GM21515 (cell line): ENCODE results near the gene VEGFA.

Source experiments
- ATAC-seq: cut with Tn5 transposase; IDR thresholded peaks from one replicate; pipeline ENCODE4 v1.9.1; 2021; ENCODE audit not compliant: unreplicated experiment

Gene VEGFA

DNA sequence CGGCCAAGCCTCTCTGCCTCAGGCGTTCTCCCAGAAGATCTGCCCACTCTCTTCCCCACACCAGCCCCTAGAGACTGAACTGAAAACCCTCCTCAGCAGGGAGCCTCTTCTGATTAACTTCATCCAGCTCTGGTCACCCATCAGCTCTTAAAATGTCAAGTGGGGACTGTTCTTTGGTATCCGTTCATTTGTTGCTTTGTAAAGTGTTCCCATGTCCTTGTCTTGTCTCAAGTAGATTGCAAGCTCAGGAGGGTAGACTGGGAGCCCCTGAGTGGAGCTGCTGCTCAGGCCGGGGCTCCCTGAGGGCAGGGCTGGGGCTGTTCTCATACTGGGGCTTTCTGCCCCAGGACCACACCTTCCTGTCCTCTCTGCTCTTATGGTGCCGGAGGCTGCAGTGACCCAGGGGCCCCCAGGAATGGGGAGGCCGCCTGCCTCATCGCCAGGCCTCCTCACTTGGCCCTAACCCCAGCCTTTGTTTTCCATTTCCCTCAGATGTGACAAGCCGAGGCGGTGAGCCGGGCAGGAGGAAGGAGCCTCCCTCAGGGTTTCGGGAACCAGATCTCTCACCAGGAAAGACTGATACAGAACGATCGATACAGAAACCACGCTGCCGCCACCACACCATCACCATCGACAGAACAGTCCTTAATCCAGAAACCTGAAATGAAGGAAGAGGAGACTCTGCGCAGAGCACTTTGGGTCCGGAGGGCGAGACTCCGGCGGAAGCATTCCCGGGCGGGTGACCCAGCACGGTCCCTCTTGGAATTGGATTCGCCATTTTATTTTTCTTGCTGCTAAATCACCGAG lies 14.2 kb downstream of the VEGFA start:
- no peak for ATAC-seq

DNA sequence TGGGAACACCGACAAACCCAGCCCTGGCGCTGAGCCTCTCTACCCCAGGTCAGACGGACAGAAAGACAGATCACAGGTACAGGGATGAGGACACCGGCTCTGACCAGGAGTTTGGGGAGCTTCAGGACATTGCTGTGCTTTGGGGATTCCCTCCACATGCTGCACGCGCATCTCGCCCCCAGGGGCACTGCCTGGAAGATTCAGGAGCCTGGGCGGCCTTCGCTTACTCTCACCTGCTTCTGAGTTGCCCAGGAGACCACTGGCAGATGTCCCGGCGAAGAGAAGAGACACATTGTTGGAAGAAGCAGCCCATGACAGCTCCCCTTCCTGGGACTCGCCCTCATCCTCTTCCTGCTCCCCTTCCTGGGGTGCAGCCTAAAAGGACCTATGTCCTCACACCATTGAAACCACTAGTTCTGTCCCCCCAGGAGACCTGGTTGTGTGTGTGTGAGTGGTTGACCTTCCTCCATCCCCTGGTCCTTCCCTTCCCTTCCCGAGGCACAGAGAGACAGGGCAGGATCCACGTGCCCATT lies 15.3 kb downstream of the VEGFA start:
- no peak for ATAC-seq

DNA sequence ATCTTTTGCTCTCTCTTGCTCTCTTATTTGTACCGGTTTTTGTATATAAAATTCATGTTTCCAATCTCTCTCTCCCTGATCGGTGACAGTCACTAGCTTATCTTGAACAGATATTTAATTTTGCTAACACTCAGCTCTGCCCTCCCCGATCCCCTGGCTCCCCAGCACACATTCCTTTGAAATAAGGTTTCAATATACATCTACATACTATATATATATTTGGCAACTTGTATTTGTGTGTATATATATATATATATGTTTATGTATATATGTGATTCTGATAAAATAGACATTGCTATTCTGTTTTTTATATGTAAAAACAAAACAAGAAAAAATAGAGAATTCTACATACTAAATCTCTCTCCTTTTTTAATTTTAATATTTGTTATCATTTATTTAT lies 15.9 kb downstream of the VEGFA start:
- ATAC-seq = no peak

DNA sequence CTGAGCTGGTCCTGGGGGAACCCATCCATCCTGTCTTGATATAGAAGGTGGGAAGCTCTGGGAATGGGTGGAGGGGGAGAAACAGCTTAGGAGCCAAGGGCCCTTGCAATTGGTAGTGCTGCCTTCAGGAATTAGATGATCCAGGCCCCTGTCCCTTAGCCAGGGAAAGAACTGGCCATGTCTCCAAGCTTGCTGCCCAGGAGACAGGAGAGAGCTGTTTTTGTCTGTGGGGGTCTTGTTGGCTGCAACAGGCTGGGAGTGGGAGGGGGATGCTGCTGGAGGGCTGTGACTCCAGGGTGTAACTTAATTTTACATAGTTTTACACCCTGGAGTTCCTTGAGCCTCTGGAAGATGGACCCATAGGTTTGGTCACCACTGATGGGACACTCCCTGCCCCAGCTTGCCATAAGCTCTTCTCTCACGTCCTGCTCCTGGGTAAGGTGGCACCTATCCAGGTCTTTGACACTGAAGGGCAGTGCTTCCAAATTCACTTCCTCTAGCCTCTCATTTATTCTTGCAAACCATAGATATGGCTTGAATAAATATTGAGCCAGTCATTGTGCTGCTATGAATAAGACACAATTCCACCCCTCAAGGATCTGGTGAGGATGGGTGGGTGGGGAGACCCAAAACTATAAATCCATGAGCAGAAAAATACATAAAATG lies 16.8 kb downstream of the VEGFA start:
- no peak for ATAC-seq

DNA sequence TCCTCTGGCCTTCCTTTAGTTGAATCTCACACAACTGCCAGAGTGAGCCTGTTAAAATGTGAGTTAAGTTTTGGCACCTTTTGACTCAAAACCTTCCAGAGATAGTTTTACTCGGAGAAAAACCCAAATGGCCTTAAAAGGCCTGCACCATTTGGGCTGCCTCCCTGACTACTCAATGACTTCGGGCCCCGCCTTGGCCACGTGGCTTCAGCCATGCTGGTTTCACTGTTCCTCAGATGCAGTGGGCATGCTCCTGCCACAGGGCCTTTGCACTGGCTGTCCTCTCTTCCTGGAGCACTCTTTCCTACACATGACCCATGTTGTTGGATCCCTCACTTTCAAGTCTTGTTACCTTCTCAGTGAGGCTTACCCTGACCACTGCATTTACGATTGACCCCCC lies 18.3 kb downstream of the VEGFA start:
- ATAC-seq = no peak

DNA sequence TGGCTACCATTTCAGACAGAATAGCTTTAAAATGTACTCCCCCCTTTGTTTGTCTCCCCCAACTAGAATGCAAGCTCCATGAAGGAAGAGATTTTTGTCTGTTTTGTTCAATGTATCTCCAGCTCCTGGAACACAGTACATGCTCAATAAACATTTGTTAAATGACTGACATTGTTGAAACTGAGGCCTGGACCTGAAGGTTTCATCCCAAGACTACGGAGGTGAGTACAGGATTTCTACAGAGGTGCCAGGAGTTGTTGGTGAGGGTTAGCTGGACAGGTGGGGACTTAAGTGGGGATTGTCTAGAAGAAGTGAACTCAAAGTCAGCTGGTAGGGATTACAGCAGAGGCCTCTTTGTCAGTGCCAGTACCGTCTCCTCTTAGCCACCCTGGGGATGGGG lies 19.4 kb downstream of the VEGFA start:
- no peak for ATAC-seq

DNA sequence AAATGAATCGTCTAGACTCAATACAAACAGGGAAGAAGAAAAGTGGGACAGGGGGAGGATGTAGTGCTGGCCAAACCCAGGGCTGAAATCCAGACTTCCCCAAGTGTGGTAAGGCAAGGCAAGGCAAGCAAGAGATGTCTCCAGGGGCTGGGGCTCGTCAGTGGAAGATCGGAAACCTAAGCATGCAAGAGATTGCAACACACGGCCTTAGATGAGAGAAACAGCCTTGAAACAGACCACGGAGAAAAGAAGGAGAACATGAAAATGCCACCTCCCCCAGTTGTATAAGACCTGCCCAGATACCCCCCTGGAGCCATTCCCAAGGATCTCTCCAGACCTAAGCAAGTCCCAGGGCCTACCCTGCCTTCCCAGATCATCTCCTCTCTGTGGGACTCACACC lies 20.0 kb downstream of the VEGFA start:
- ATAC-seq = no peak

DNA sequence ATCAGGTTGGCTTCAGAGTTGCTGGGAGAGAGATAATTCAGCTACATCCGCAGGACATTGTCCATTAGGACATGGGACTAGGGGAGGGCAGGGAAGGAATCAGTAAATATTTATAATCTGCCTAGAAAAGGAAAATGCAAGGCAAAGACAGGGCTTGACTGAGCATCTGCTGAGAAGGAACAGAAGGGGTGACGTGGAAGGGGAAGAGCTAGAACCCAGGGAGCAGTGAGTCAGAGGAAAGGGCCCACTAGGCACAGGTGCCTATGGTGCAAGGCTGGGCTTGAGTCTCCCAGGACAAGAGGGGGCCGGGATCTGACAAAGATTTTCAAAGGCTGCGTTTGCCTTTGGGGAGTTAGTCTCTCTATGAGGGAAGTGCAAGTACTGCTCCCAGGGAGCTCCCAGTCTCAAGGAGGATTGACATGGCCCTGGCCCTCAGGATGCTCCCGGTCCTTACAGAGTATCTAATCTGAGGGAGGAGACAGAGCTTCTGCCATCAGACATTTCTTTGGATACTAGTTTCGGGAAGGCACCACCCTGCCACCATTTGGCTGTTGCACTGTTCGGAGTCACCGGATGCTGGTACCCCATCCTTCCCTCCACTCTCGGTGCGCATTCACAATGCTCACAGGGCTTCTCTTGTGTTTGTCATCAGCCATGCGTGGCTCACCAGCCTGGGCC lies 21.9 kb downstream of the VEGFA start:
- ATAC-seq = no peak

DNA sequence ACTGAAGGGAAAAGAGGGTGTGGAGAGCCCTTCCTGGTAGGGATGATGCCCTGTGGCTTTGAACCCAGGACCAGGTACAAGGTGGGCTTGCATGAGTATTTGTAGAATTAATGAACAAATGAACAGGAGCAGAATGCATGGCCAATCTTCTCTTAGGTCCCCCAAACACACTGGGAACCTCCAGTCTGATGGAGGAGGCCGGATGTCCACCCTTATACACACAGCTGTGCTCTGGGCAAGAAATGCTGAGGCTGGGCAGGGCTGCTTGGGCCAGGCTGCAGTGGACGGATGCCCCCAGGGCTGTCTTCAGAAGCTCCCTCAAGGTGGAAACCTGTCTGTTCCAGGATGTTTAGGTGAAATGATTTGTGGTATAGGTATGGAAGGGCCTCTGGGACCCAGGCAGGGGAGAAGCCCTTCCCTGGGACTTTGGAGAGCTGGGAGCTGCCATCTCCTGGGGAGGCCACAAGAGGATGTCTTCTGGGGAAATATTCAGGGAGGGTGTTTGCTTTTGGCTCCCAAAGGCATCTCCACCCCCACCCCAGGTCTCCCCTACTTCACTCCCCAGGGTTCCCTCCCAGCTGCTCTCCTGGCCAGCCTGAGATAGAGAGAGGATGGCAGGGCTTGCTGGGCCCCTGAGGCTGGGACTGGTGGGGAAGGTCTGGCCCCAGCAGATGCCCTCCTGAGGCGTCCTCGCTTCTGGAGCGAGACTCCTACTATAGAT lies 23.3 kb downstream of the VEGFA start:
- ATAC-seq = no peak

DNA sequence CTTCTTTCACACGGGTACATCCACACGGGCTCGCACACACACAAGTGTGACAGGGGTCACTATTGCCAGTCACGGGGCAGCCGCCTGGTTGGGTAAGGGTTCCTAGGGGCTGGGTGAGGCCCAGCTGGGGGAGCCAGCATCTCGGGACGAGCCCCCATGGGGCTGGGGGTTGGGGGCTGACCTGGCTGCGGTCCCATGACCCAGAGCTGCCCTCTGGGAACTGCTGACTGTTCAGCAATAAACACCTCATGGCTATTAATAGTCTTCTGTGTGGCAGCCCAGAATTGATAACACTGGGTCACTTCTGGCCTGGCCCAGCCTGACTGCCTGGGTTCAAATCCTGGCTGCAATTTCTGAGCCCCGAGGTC lies 23.8 kb downstream of the VEGFA start:
- no peak for ATAC-seq

DNA sequence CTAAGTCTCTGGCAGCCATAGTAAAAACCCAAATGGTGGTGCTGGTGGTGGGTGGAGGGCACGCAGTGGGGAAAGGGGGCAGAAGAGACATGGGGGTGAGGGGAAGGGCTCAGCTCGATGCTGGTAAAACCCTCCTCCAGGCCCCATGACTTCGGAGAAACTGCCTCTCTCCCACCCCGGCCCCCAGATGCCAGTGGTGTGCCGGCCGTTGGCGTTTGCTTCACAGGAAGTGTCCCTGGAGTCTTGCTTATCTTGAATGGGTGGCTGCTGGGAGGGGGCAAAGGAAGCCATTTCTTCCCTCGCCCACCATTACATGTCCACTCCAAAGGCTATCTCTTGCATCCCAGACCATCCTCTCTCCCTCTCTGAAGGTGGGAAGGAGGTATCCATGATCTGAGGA lies 25.4 kb downstream of the VEGFA start:
- ATAC-seq = no peak

DNA sequence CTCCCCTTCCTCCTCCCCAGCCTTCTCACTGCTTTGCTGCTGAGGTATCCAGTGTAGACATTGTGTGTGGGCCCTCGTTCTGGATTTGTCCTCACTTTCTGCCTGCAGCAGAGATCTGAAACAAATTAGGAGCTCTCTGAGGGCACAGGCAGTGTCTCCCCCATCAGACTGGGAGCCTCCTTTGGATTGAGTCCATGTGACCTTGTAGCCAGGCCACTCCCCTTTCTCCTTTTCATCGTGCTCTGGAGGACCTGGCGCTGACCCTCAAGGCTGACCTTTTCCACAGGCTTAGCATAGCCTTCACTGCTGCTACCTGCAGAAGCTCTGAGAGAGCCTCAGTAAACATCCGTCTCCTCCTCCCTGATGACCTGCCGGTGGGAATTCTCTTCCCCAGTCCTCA lies 26.2 kb downstream of the VEGFA start:
- ATAC-seq = no peak

DNA sequence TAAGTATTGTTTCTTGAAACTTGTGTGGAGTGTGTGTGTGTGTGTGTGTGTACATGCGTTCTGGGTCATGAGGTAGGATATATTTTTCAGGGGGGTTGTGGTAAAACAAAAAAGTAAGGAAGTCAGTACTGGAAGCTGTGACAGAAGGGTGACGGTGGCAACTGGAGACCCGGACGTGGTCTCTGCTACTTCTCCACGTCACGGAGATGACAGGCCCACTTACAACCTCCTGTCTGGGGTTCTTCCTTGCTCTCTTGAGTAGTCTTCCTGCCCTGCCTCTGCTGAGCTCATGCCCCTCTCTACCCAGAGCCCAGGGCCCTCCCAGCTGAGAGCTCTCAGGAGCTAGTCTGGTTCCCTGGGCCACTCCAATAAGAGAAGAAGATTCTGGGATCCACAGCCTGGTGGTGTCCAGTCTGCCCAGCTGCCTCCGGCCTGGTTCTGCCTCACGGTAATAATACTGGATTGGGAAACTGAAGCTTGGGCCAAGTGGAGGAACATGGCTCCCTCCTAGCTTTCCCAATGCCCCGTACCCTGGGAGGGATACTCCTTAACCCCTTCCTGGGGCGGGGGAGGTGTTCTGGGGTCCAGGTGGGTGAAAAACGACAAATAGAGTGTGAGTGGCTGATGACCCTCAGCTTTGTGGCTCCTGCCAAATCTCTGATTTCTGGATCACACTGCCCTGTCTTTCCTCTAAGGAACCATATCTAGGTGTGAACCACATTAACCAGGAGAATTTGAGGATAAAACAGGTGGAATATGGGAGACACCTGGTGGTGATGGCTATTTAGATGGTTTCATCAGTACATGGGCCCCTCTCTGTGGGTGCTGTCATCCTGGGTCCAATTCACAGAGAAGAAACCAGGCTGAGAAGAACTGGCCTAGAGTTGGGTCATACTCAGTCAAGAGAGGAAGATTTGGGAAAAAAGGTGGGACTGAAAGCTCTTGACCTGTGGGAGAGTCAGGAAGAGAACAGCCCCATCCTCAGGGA lies 27.2 kb downstream of the VEGFA start:
- no peak for ATAC-seq

DNA sequence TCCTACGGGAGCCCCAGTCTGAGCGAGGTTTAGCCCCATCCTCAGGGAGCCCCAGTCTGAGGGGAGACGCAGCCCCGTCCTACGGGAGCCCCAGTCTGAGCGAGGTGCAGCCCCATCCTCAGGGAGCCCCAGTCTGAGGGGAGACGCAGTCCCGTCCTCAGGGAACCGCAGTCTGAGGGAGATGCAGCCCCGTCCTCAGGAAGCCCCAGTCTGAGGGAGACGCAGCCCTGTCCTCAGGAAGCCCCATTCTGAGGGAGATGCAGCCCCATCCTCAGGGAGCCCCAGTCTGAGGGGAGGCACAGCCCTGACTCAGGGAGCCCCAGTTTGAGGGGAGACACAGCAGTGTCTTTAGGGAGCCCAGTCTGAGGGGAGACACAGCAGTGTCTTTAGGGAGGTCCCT lies 27.9 kb downstream of the VEGFA start:
- ATAC-seq = no peak

DNA sequence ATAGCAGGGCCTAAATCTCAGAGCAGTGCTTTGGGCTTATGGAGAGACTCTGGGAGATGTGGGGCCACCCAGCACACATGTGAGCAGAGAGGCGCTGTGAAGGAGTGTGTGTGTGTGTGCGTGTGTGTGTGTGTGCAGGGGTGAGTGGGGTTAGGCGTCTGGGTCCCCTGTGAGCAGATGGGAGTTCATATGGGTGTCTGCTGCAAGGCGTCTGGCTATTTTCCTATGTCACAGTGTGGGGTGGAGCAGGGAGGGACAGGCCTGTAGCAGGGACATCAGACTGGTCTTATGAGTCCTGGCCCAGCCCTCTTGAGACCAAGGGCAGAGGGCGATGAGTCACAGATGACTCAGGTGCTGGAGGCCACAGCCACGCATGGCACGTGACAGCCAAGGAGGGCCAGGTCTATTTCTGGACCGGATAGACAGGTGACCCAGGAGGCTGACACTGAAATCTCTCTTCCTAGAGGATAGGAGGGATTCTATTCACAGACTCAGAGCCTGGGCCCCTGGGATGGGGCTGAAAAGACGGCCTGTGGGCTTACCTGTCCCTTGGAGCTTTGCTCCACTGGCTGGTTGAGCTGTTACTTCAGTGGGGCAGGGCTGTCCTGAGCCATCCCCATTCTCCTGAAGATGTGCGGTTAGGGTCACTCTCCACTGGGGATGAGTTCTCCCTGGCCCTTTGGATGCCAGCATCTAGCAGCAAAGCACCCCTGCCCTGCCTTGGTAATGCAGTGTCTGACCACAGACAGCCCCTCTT lies 28.9 kb downstream of the VEGFA start:
- ATAC-seq = no peak

DNA sequence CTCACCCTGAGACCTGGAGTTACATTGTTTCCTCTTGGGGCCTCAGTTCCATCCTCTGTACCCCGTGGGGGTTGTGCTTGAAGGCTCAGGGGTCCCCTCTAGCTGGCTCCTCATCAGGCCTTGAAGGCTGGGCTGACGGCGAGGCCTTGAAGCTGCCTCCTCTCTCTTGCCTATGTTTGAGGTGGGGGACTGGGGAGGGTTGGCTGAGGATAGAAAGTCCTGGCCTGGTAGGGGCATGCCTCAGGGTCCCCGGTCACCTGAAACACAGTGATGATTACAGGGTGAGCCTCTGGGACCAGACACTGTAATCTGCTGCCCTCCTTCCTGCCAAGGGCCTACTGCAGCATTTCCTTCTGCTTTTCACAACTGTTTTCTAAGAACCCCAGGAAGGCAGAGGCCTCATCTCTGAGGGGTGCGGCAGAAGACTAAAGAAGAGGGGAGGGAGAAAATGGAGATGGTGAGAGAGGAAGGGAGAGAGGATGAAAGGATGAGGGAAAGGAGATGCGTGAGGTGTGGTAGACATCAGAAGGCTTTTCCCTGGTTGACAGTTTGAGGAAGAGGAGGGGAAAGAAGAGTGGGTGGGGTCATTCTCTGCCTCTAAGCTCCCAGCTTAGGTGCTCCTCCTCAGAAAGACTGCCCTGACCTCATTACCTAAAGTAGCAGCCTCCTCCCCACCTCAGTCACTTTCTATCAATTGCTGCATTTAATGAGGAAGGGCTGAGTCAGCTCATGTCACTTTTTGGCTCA lies 29.7 kb downstream of the VEGFA start:
- ATAC-seq = no peak

DNA sequence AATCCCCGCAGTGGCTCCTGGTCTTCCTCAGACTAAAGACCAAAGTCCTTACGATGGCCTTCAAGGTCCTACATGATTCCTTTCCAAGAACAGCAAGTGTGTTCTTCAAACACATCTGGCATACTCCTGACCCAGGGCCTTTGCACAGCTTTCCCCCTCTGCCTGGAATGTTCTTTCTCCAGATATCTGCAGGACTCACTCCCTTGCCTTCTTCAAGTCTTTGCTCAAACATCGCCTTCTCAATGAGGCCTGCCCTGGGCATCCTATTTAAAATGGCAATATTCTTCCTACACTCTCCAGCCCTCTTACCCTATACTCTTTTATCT lies 30.2 kb downstream of the VEGFA start:
- ATAC-seq = no peak

DNA sequence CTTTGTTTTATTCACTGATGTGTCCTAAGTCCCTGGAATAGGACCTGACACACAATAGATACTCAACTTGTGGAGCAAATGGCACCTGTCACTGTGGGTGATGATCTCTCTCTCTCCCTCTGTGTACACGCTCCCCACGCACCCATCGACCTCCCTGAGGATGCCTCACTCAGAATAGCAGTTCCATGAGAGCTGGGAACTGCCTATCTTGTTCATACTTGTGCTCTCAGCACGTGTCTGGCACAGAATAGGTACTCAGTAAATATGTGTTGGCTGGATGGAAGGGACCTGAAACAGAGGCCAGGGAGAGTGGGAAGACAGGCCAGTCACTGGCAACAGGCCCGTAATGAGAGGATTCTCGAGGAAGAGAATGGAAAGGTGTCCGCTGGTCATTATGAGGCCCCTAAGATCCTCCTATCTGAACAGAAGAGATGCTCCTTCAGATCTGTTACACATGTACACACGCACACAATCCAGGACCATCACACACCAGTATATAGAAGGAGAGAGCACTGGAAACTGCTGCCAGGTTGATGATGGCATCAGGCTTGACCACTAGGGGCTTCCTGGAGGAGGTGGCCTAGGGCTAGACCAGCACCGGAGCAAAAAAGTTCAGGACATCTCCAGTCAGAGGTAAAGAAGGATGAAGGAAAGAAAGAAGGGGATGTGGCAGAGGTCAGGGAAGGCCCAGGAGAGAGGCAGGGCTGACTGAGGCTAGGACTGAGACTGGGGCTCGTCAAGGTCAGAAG lies 30.9 kb downstream of the VEGFA start:
- ATAC-seq = no peak
